ENCODE results near the gene MRPL23. TPM values are rescaled to one million over a fixed set of nuclear protein-coding genes. Genes with fewer than 3 reads are reported as not detected.

The MRPL23 gene
- total and polyA plus RNA-seq, 2 of the 13 experiments (the other 11 are each of a cell fraction or from before 2014, with no cell fraction given), result 67.8 to 123 TPM

- TF ChIP-seq SOX5 (CRISPR knock-in tag; IDR thresholded peaks at IDR 0.05; ENCODE audit: borderline replicate concordance) (peak; percentile 30; the same call in 1 of the 2 replicates), HDAC2 (CRISPR knock-in tag; IDR thresholded peaks at IDR 0.05) (0 out of 2 replicates have a peak, but pooled peaks have one; percentile 35)
These were observed 31.8 kb downstream of the MRPL23 start (continued) for GRCh38 chr11:1978720-1979473.

- no peak for ATAC-seq
These were observed 32.5 kb downstream of the MRPL23 start for GRCh38 chr11:1979607-1980006.

More at GRCh38 chr11:1979607-1980006, 32.5 kb downstream of the MRPL23 start:
- Histone ChIP-seq H3K9ac (ENCODE audit: insufficient read depth, low read depth, low read length) (no peak overlapping the region), H3K4me1 (ENCODE audit: insufficient read depth, low read length) (no peaks in the 10 kb centered on the region), H4K20me1 (ENCODE audit: insufficient read depth, low read length) (no peaks in the 10 kb centered on the region), H3K79me2 (ENCODE audit: insufficient read depth, low read length) (no peaks in the 10 kb centered on the region), H3K27ac (ENCODE audit: extremely low read length, insufficient read depth, low read length) (no peak overlapping the region), H3K27me3 (ENCODE audit: control insufficient read depth in 1 of 2, insufficient read depth in 2 of 2, low read length in 2 of 2) (no peaks in the 10 kb centered on the region), H3K36me3 (replicated peaks in 1 of 2; ENCODE audit: control insufficient read depth in 1 of 2, insufficient read depth in 2 of 2, low read length in 2 of 2) (no peaks in the 10 kb centered on the region), H3K4me3 (replicated peaks in 1 of 3; ENCODE audit: insufficient read depth in 1 of 3, low read depth in 2 of 3, low read length in 3 of 3) (no peak overlapping the region), H2AFZ (ENCODE audit: low read length) (no peak overlapping the region), H3K9me3 (ENCODE audit: low read length) (no peaks in the 10 kb centered on the region), H3K4me2 (ENCODE audit: low read depth, low read length) (no peak overlapping the region)
- intact Hi-C loops (cut with micrococcal nuclease; ENCODE audit: unreplicated experiment) (no loop called here), in situ Hi-C loops (cut with HindIII; ENCODE audit: extremely low pct_ligation_motif_present, low pct_unique_long_range_greater_than_20kb) (no loop called here)
- CTCF ChIA-PET (ENCODE audit: low intra/inter-chr PET ratio, low total read pairs), result no interaction called here
- POLR2A ChIA-PET, result interaction anchor here (2.2 to 26.2 kb wide), 4 partner anchors 7 to 157 kb away, joined by 7 to 720 read pairs (median 376); no protein-coding TSS in a partner anchor
- no peak for FAIRE-seq
- no peak for DNase-seq (ENCODE audit: low spot score)
- WGBS (ENCODE audit: low lambda C conversion rate), result no CpG with 5 or more reads among the region's 11 CpGs
- TF ChIP-seq RBFOX2 (IDR thresholded peaks at IDR 0.05; ENCODE audit: low read depth, low read length), result 0 out of 2 replicates have a peak, but pooled peaks have one; percentile 26
- TF ChIP-seq PHF8 (CRISPR knock-in tag; IDR thresholded peaks at IDR 0.05), result no peak
- no peak for TF ChIP-seq CREBL2 (CRISPR knock-in tag; IDR thresholded peaks at IDR 0.05; ENCODE audit: borderline replicate concordance)
- TF ChIP-seq KLF11 (CRISPR knock-in tag; IDR thresholded peaks at IDR 0.05), result no peak
- no TSS peak for BruUV-seq (replicated peaks)

Measured in HepG2 (cell line).